ENCODE data around the gene ZNF496.
"Not testable (repeated sequence)": the region's sequence is repeated elsewhere in the genome, so short reads cannot be mapped to it uniquely, and the experiment has no call there.

Gene ZNF496

DNA sequence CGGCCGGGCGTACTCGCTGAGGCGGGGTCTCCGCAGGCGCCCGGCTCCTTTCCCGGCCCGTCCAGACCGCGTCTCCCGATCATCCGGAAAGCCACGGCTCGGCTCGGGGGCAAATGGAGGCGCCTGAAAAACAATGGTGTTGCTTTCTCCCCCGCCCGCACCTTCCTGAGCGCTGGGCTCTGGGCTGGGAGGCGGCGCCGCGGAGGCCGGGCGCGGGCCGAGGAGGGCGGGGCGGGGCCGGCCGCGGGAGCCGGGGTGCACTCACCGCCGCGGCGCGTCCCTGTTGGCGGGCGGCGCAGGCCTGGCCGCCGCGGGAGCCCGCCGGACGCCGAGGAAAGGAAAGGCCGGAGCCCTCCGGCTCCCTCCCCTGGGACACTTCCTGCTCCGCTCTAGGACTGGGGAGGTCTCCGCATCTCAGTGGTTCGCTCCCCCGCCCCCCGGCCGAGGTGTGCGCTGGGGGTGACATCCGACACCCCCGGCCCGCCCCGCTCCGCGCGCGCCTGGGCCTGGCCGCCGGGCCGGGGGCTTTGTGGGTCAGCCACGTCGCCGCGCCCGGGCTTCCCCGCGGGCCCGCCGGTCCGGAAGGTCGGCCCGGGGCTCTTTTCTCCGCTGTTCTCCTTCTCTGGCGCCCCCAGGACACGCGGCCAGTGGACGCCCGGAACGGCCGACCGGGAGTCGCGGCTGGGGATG, at the start of gene ZNF496:
ZNF496 (minus strand) TSS at position 343 of the 690 bp plus-strand sequence. CDS start 2,289 bp downstream, outside the sequence.
- Histone ChIP-seq H3K27me3 (ENCODE audit: insufficient read depth, low read length) (no peaks in the 10 kb centered on the region), H3K27ac (ENCODE audit: low read length) (peak within 1 kb of the TSS; percentile 85), H3K9me3 (ENCODE audit: insufficient read depth, low read depth, low read length) (no peaks in the 10 kb centered on the region), H3K36me3 (ENCODE audit: insufficient read depth, low read depth, low read length) (peaks cover 42% of the 10 kb centered on the region), H3K4me3 (ENCODE audit: low read length) (peak within 1 kb of the TSS; percentile 90), H3K4me1 (ENCODE audit: insufficient read depth, low read length) (peaks cover 25% of the 10 kb centered on the region), H3K9ac (ENCODE audit: low read depth, low read length) (peak within 1 kb of the TSS; percentile 89)

DNA sequence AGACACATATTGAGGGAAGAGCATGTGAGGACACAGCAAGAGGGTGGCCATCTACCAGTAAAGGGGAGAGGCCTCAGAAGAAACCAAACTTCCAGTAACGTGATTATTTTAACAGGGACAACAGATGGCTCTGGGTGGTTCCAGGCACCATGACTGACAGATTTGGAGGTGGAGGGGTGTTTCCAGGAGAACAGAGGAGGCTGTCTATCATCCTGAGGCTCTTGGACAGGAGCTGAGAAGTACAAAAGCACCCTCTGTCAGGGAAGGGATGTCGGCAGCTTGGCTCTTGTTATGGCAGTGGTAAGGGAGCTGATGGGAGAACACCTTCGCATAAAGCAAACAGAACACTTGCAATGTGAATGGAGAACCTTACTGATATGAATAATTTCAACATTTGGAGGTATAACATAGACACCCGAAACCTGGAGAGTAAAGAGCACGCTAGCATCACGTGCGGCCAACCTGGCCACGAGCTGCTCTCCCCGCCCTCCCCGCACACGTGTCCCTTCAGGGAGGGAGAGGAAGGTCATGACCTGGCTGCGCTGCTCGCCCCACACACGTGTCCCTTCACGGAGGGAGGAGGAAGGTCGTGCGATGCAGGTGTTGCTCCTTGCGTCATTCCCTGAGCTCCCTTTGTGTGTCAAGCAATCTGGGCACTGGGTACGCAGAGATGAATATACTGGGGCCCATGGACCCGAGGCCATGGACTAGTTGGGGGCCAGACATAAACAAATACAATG, 46.8 kb upstream of the ZNF496 start:
- no peaks in the 10 kb centered on the region for H3K36me3 ChIP-seq (ENCODE audit: insufficient read depth, low read depth, low read length)
- H3K27me3 ChIP-seq (ENCODE audit: insufficient read depth, low read length), result no peaks in the 10 kb centered on the region
- H3K4me3 ChIP-seq (ENCODE audit: low read length), result peak overlapping the region; percentile 72; the same call in 1 of the 2 replicates
- H3K4me1 ChIP-seq (ENCODE audit: insufficient read depth, low read length), result peaks cover 30% of the 10 kb centered on the region
- H3K27ac ChIP-seq (ENCODE audit: low read length), result peak overlapping the region; percentile 77
- peak overlapping the region; percentile 93; the same call in 1 of the 2 replicates for H3K9ac ChIP-seq (ENCODE audit: low read depth, low read length)
- peaks cover 5% of the 10 kb centered on the region; the same call in 1 of the 2 replicates for H3K9me3 ChIP-seq (ENCODE audit: insufficient read depth, low read depth, low read length)

DNA sequence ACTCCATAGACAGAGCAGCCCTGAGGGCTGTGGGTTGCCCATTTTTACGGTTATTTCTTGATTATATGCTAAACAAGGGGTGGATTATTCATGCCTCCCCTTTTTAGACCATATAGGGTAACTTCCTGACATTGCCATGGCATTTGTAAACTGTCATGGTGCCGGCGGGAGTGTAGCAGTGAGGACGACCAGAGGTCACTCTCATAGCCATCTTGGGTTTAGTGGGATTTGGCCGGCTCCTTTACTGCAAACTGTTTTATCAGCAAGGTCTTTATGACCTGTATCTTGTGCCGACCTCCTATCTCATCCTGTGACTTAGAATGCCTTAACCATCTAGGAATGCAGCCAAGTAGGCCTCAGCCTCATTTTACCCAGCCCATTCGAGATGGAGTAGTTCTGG, 46.0 kb upstream of the ZNF496 start:
- H3K27me3 ChIP-seq (ENCODE audit: insufficient read depth, low read length); H3K36me3 ChIP-seq (ENCODE audit: insufficient read depth, low read depth, low read length); H3K9me3 ChIP-seq (ENCODE audit: insufficient read depth, low read depth, low read length): not testable (repeated sequence)
- Histone ChIP-seq H3K9ac (ENCODE audit: low read depth, low read length) (peak overlapping the region; percentile 93; the same call in 1 of the 2 replicates), H3K27ac (ENCODE audit: low read length) (peak overlapping the region; percentile 77), H3K4me3 (ENCODE audit: low read length) (peak overlapping the region; percentile 72), H3K4me1 (ENCODE audit: insufficient read depth, low read length) (peaks cover 30% of the 10 kb centered on the region)

DNA sequence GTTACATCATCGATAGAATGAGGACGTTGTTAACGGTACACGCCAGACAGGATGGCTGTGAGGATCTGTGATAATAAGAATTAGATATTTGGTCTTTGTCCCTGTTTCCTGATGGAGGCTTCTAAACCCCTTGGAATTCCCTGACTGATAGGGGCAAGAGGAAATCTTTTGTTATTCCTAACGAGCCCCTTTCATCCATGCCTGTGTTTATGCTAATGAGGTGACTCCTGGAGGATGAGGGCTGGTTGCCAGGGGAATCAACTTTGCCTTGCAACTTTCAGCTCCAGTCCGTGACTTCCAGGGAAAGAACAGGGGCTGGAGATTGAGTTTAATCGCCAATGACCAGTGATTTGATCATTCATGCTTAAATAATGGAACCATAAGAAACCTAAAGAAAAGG, 45.0 kb upstream of the ZNF496 start:
- Histone ChIP-seq H3K9ac (ENCODE audit: low read depth, low read length) (peak overlapping the region; percentile 93), H3K9me3 (ENCODE audit: insufficient read depth, low read depth, low read length) (peaks cover 5% of the 10 kb centered on the region; the same call in 1 of the 2 replicates), H3K36me3 (ENCODE audit: insufficient read depth, low read depth, low read length) (no peaks in the 10 kb centered on the region), H3K4me3 (ENCODE audit: low read length) (peak overlapping the region; percentile 72), H3K27me3 (ENCODE audit: insufficient read depth, low read length) (no peaks in the 10 kb centered on the region), H3K27ac (ENCODE audit: low read length) (peak overlapping the region; percentile 77), H3K4me1 (ENCODE audit: insufficient read depth, low read length) (peaks cover 30% of the 10 kb centered on the region)

DNA sequence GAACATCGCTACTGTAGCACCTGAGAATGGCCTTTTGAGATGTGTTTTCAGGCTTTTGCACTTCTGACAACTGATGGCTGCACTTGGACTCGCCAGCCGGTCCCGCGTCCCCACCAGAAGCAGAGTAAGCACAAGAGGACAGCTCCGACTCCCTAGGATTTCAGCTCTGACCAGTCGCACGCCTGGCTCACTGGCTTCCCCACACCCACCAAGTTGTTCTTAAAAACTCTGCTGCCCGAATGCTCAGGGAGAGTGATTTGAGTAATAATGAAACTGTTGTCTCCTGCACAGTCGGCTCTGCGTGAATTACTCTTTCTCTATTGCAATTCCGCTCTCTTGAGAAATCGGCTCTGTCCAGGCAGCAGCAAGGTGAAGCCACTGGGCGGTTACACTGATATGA, 44.1 kb upstream of the ZNF496 start:
- H3K9me3 ChIP-seq (ENCODE audit: insufficient read depth, low read depth, low read length), result peaks cover 5% of the 10 kb centered on the region; the same call in 1 of the 2 replicates
- H3K27ac ChIP-seq (ENCODE audit: low read length), result peak overlapping the region; percentile 33
- peak overlapping the region; percentile 72 for H3K4me3 ChIP-seq (ENCODE audit: low read length)
- H3K9ac ChIP-seq (ENCODE audit: low read depth, low read length), result peak overlapping the region; percentile 93; the same call in 1 of the 2 replicates
- no peaks in the 10 kb centered on the region for H3K27me3 ChIP-seq (ENCODE audit: insufficient read depth, low read length)
- H3K36me3 ChIP-seq (ENCODE audit: insufficient read depth, low read depth, low read length), result no peaks in the 10 kb centered on the region
- H3K4me1 ChIP-seq (ENCODE audit: insufficient read depth, low read length), result peaks cover 35% of the 10 kb centered on the region

DNA sequence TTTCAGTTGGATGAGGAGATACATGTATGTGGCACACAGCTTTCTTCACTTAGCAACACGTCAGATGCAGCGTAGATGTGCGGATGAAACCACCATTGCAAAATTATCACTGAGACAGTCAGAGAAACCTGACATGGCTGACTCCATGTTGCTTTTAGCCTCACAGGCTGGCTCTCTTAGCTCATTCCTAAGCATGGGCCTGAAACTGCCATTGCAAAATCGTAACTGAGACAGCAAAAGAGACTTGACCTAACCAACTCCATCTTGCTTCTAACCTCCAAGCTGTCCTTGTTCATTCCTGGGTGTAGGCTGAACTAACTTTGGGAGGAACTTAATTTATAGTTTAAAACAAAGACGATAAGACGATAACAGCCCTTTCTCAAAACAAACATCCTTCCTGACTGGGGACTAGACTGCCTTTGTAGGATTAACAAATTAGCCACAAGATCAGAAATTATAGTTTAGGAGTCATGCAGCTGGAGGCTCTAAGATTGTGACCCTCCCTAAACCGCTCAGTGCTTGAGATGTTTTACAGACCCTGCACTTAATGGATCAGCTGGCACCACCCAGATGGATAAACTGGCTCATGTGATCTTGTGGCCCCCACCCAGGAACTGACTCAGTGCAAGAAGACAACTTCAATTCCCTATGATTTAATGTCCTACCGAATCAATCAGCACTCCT, 43.1 kb upstream of the ZNF496 start:
- not testable (repeated sequence) for H3K27ac ChIP-seq (ENCODE audit: low read length); H3K27me3 ChIP-seq (ENCODE audit: insufficient read depth, low read length); H3K9me3 ChIP-seq (ENCODE audit: insufficient read depth, low read depth, low read length); H3K36me3 ChIP-seq (ENCODE audit: insufficient read depth, low read depth, low read length)
- H3K4me1 ChIP-seq (ENCODE audit: insufficient read depth, low read length), result peaks cover 39% of the 10 kb centered on the region
- H3K9ac ChIP-seq (ENCODE audit: low read depth, low read length), result peak overlapping the region; percentile 93; the same call in 1 of the 2 replicates
- peak overlapping the region; percentile 72 for H3K4me3 ChIP-seq (ENCODE audit: low read length)

DNA sequence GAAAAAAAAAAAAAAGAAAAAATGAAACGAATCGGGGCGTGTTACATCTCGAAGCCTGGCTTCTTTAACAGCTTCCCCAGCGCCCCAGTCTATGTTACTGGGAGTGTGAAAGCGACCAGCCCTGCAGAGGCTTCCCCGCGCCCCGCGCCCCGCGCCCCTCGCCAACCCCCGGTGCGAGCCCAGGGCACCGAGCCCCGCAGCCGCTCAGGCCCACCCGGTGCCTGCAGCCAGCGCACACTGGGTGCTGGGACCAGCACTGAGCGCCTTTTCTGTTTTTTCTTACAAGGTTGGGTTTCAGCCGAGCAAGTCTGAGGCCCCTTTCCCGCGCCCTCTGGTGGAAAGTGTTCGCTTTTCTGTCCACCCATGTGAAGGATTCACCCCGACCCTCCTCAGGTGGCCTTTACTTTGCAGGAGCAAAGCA, 42.1 kb upstream of the ZNF496 start:
- H3K4me3 ChIP-seq (ENCODE audit: low read length), result no peak overlapping the region

DNA sequence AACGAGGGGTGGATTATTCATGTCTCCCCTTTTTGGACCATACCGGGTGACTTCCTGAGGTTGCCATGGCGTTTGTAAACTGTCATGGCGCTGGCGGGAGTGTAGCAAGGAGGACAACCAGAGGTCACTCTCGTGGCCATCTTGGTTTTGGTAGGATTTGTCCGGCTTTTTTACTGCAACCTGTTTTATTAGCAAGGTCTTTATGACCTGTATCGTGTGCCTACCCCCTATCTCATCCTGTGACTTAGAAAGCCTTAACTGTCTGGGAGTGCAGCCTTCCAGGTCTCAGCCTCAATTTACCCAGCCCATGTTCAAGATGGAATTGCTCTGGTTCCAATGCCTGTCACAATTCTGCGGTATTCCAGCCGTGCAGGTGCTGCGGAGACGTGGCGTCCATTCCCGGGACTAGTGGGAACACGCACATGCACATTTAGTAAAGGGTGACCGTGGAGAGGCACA, 40.2 kb upstream of the ZNF496 start:
- Histone ChIP-seq H3K4me1 (ENCODE audit: insufficient read depth, low read length) (peaks cover 40% of the 10 kb centered on the region), H3K4me3 (ENCODE audit: low read length) (no peak overlapping the region), H3K27me3 (ENCODE audit: insufficient read depth, low read length) (no peaks in the 10 kb centered on the region), H3K36me3 (ENCODE audit: insufficient read depth, low read depth, low read length) (no peaks in the 10 kb centered on the region), H3K27ac (ENCODE audit: low read length) (no peak overlapping the region), H3K9ac (ENCODE audit: low read depth, low read length) (no peak overlapping the region), H3K9me3 (ENCODE audit: insufficient read depth, low read depth, low read length) (no peaks in the 10 kb centered on the region)

More for the DNA sequence above, 42.1 kb upstream of the ZNF496 start:
- Histone ChIP-seq H3K27ac (ENCODE audit: low read length) (no peak overlapping the region), H3K27me3 (ENCODE audit: insufficient read depth, low read length) (no peaks in the 10 kb centered on the region), H3K9ac (ENCODE audit: low read depth, low read length) (peak overlapping the region; percentile 93; the same call in 1 of the 2 replicates), H3K9me3 (ENCODE audit: insufficient read depth, low read depth, low read length) (no peaks in the 10 kb centered on the region), H3K4me1 (ENCODE audit: insufficient read depth, low read length) (peaks cover 43% of the 10 kb centered on the region), H3K36me3 (ENCODE audit: insufficient read depth, low read depth, low read length) (no peaks in the 10 kb centered on the region)

DNA sequence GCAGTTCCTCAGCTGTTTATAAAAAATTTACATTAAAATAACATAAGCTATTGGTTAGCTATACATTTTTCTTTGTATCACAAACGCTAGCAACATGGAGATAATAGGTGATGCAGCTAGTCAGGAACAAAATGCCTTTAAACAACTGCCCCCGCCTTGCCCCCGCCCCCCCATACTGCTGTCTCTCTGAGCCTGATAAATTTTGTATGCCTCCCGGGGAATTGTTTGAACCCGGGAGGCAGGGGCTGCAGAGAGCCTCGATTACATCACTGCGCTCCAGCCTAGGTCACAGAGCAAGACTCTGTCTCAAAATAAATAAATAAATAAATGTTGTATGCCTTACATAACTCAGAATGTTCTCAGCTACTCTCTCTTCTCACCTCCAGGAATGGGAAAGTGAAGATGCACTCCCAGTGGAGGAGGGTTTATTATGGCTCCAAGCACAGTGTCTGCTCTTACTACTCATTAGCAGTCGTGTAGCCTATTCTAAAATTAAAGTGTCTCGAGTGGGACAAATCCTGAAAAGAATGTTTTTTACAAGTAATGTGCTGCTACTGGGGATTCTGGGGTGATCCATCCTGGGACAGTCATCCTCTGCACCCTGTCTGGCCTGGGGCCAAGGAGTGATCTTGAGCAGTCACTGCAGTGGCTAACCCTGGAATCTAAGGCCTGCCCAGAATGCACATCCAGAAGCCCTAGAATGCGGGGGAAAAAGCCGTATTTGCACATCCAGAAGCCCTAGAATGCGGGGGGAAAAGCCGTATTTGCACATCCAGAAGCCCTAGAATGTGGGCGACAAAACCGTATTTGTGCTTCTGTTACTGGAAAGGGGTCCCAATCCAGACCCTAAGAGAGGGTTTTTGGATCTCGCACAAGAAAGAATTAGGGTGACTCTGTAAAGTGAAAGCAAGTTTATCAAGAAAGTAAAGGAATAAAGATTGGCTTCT, 39.4 kb upstream of the ZNF496 start:
- Histone ChIP-seq H3K9ac (ENCODE audit: low read depth, low read length) (no peak overlapping the region), H3K4me1 (ENCODE audit: insufficient read depth, low read length) (peaks cover 36% of the 10 kb centered on the region; the same call in 1 of the 2 replicates), H3K27me3 (ENCODE audit: insufficient read depth, low read length) (no peaks in the 10 kb centered on the region)

DNA sequence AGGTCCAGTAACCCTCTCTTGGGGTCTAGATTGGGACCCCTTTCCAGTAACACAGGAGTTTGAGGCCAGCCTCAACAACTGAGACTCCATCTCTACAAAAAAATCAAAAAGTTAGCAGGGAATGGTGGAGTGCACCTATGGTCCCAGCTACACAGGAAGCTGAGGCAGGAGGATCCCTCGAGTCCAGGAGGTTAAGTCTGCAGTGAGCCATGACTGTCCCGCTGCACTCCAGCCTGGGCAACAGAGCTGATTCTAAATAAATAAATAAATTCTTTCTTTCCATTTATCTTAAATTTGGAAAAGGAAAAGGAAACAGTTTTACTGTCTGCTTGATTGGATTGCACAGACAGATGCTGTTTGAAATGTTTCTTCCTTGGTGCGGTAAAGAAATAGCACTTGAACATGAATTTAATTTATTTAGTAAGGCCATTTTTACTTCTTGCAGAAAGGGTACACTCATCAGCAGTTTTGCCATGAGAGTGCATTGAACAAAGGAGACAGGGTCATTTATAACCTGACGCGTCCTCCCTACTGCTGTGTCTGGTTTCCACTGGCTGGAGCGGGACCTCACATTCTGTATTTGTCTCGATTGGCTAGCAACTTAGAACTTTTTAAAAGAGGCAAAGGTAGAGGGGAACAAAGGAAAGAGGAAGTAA, 37.0 kb upstream of the ZNF496 start:
- Histone ChIP-seq H3K4me3 (ENCODE audit: low read length) (no peak overlapping the region), H3K9ac (ENCODE audit: low read depth, low read length) (0 out of 2 replicates have a peak overlapping the region, but pooled peaks have one; percentile 37), H3K36me3 (ENCODE audit: insufficient read depth, low read depth, low read length) (no peaks in the 10 kb centered on the region), H3K9me3 (ENCODE audit: insufficient read depth, low read depth, low read length) (peaks cover 15% of the 10 kb centered on the region), H3K27me3 (ENCODE audit: insufficient read depth, low read length) (no peaks in the 10 kb centered on the region), H3K27ac (ENCODE audit: low read length) (no peak overlapping the region), H3K4me1 (ENCODE audit: insufficient read depth, low read length) (peaks cover 17% of the 10 kb centered on the region; the same call in 1 of the 2 replicates)

More for the DNA sequence above, 39.4 kb upstream of the ZNF496 start:
- Histone ChIP-seq H3K4me3 (ENCODE audit: low read length) (no peak overlapping the region), H3K9me3 (ENCODE audit: insufficient read depth, low read depth, low read length) (no peaks in the 10 kb centered on the region), H3K36me3 (ENCODE audit: insufficient read depth, low read depth, low read length) (no peaks in the 10 kb centered on the region), H3K27ac (ENCODE audit: low read length) (no peak overlapping the region)

All from iPS-20b (cell line).